Thoracic aorta (tissue), 2 donors: ENCODE measurements around the gene CD151. TPM values are rescaled to one million over a fixed set of nuclear protein-coding genes. Genes with fewer than 3 reads are reported as not detected.

Experiments
- ATAC-seq: fragments of 150-250 bp; one replicate; pipeline ENCODE4 v1.8.0; 2017; ENCODE audit warnings: low read depth; ENCODE audit not compliant: insufficient number of reproducible peaks, low FRiP score
- DNase-seq: peaks from one replicate; pipeline ENCODE4 v3.0.0-alpha.2; 2020; ENCODE audit warnings: low spot score
- H3K27ac ChIP-seq, 2 donors: fragments of 200-600 bp; sonication (generic); 1 replicate in 1 of 2; 2 replicates in 1 of 2; pipeline ENCODE4 v1.5.1; 2016; ENCODE audit warnings: mild to moderate bottlenecking in 2 of 2, moderate library complexity in 2 of 2
- H3K27me3 ChIP-seq: fragments of 200-600 bp; sonication (generic); replicated peaks from 2 replicates; pipeline ENCODE4 v1.6.0; 2016; ENCODE audit warnings: mild to moderate bottlenecking; ENCODE audit not compliant: insufficient read depth
- H3K36me3 ChIP-seq: fragments of 200-600 bp; sonication (generic); one replicate; pipeline ENCODE4 v1.5.1; 2016
- H3K4me1 ChIP-seq, 2 donors: fragments of 200-600 bp; sonication (generic); 1 replicate in 1 of 2; 2 replicates in 1 of 2; pipeline versions ENCODE4 v1.5.1 to v1.6.0; 2016; ENCODE audit warnings: low read depth in 2 of 2, mild to moderate bottlenecking in 1 of 2; ENCODE audit not compliant: control insufficient read depth in 1 of 2
- H3K4me3 ChIP-seq: fragments of 200-600 bp; sonication (generic); 2 replicates; pipeline ENCODE4 v1.5.1; 2016; ENCODE audit warnings: mild to moderate bottlenecking
- H3K9me3 ChIP-seq: fragments of 200-600 bp; sonication (generic); 2 replicates; pipeline ENCODE4 v1.5.1; 2016
- CTCF ChIP-seq: fragments of 200-600 bp; sonication (generic); IDR thresholded peaks from one replicate; pipeline ENCODE4 v1.5.1; 2019; ENCODE audit warnings: antibody characterized with exemption
- total RNA-seq, 2 donors: library from RNA; depleted of rRNA; stranded (reverse); fragments of >200 nt; gene quantifications; one replicate each; pipeline versions ENCODE4 v1.1.0 to v1.2.3, GENCODE V29; 2016

The CD151 gene
- total RNA-seq, 2 donors from 2014 or later = 532 to 1,455 TPM

- H3K27ac ChIP-seq = no peak overlapping the region
- peaks cover under 1 to 9% of the 10 kb centered on the region in 2 donors for H3K4me1 ChIP-seq
- ATAC-seq = no peak
- H3K27me3 ChIP-seq = no peaks in the 10 kb centered on the region
- H3K4me3 ChIP-seq = no peak overlapping the region
- no peaks in the 10 kb centered on the region for H3K9me3 ChIP-seq
- no peaks in the 10 kb centered on the region for H3K36me3 ChIP-seq
- TF ChIP-seq CTCF = no peak
- no peak for DNase-seq
Measured at GRCh38 chr11:855330-855674, 22.6 kb downstream of the CD151 start.

- Histone ChIP-seq H3K27me3 (no peaks in the 10 kb centered on the region), H3K27ac (no peak overlapping the region), H3K4me1 (peaks cover 0 to 7% of the 10 kb centered on the region in 2 donors), H3K36me3 (no peaks in the 10 kb centered on the region), H3K4me3 (no peak overlapping the region), H3K9me3 (no peaks in the 10 kb centered on the region)
- no peak for ATAC-seq
- TF ChIP-seq CTCF = no peak
- no peak for DNase-seq
Measured at GRCh38 chr11:855796-856195, 23.0 kb downstream of the CD151 start.

DNA sequence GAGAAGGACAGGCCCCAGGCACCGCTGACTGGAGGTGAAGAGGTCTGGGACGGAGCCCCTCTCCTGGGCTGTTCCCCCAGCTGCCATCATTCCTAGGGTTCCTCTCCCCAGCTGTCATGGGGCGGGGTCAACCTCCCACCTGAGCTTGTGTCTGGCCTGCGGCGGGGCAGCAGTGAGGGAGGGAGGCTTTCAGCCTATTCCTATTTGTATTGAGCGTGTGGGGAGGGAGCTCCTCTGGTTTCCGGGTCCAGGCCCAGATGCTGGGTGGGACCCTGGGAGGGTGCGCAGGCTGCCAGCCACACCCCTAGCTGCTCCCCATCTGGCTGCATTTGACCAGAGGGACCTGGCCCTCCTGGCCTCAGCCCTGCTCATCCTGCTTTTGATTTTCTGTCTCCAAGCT, 23.6 kb downstream of the CD151 start:
- Histone ChIP-seq H3K27ac (no peak overlapping the region), H3K9me3 (no peaks in the 10 kb centered on the region), H3K4me1 (peaks cover 0 to 7% of the 10 kb centered on the region in 2 donors), H3K36me3 (no peaks in the 10 kb centered on the region), H3K4me3 (no peak overlapping the region), H3K27me3 (no peaks in the 10 kb centered on the region)
- ATAC-seq (no peak), DNase-seq (no peak)
- no peak for TF ChIP-seq CTCF

DNA sequence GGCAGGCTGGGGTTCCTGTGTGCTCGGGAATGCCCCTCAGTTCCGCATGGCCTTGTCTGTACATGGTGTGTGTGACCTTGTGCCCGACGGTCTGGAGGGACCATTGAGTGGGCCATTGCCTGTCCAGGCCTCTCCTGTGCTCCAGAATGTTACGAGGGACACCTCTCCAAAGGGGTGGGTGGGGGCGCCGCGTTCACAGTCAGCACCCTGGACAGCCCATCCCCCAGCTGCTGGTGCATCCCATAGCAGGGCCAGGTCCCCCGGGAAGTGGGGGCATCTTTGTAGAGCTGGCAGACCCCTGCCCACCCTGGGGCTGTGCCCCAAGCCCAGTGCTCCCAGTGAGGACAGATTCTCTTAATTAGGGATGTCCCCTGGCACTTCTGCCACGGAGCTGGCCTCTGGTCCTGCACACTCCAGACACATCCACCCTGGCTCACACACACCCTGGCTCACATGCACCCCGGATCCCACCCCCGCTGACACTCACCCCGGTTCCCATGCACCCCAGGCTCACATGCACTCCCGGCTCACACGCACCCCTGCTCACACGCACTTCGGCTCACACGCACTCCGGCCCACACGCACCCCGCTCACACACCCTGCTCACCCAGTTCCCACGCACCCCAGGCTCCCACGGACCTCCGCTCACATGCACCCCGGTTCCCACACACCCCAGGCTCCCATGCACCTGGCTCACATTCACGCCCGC, 25.5 kb downstream of the CD151 start:
- H3K9me3 ChIP-seq = no peaks in the 10 kb centered on the region
- DNase-seq (no peak), ATAC-seq (no peak)
- no peaks in the 10 kb centered on the region for H3K27me3 ChIP-seq
- H3K4me1 ChIP-seq = peaks cover 0 to 7% of the 10 kb centered on the region in 2 donors
- TF ChIP-seq CTCF = no peak
- no peak overlapping the region for H3K4me3 ChIP-seq
- no peak overlapping the region for H3K27ac ChIP-seq
- no peaks in the 10 kb centered on the region for H3K36me3 ChIP-seq

GRCh38 chr11:858762-859339, 26.1 kb downstream of the CD151 start:
- no peak for DNase-seq
- no peaks in the 10 kb centered on the region for H3K9me3 ChIP-seq
- H3K4me3 ChIP-seq = no peak overlapping the region
- no peak for TF ChIP-seq CTCF
- no peaks in the 10 kb centered on the region for H3K36me3 ChIP-seq
- no peak for ATAC-seq
- H3K27ac ChIP-seq = no peak overlapping the region
- peaks cover 0 to 7% of the 10 kb centered on the region in 2 donors for H3K4me1 ChIP-seq
- H3K27me3 ChIP-seq = no peaks in the 10 kb centered on the region
